HG03342 (cell line): ENCODE results near the gene MSI2.

Experiments
- ATAC-seq: cut with Tn5 transposase; IDR thresholded peaks from one replicate; pipeline ENCODE4 v1.9.1; 2021; ENCODE audit warnings: mild to moderate bottlenecking, moderate library complexity; ENCODE audit not compliant: unreplicated experiment

MSI2 gene

GRCh38 chr17:57582881-57583756, 326.8 kb downstream of the MSI2 start:
- ATAC-seq = no peak

DNA sequence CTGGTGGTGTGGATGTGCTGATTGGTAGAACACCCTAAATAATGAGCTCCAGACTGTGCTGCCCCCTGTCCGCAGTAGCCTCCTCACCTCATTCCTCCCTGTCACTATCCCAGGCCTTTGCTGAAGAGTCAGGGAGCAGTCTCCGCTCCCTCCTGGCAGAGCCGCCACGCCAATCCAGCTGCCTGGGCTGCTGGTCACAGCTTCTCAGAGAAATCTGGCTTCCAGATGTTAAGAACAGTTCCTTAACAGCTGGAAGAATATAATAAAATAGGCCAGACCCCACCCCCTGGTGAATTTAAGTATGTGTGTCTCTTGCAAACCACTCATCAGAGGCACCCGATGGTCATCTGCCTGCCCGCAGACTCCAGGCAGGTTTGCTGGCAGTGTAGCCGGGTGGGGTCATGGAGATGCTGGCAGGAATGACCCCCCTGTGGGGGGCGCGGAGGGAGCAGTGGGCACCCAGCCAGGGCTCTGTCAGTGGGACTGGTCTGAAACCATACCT, 327.8 kb downstream of the MSI2 start:
- no peak for ATAC-seq

GRCh38 chr17:57585341-57586195, 329.2 kb downstream of the MSI2 start:
- ATAC-seq = no peak

GRCh38 chr17:57586196-57586740, 329.9 kb downstream of the MSI2 start:
- no peak for ATAC-seq

GRCh38 chr17:57586742-57587141, 330.4 kb downstream of the MSI2 start:
- no peak for ATAC-seq

GRCh38 chr17:57587193-57587969, 331.1 kb downstream of the MSI2 start:
- ATAC-seq = no peak

DNA sequence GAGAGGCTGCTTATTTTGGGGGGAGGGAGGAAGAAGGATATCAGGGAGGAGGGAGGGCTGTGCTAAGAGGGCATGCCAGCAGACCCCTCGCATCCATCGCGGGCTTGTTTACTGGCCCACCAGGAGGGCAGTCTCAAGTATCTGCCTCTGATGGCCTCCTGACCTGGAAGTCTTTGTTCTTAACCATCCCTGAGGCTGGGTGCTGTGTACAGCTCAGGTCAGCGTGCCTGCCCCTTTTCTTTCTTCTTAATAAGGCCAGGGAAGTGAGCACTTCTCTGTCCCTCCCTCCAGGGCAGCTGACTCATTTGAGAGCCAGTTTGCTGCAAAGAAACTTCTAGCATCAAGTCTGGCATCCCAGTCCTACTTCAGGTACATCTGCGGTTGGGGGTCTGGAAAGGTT, 331.8 kb downstream of the MSI2 start:
- no peak for ATAC-seq

DNA sequence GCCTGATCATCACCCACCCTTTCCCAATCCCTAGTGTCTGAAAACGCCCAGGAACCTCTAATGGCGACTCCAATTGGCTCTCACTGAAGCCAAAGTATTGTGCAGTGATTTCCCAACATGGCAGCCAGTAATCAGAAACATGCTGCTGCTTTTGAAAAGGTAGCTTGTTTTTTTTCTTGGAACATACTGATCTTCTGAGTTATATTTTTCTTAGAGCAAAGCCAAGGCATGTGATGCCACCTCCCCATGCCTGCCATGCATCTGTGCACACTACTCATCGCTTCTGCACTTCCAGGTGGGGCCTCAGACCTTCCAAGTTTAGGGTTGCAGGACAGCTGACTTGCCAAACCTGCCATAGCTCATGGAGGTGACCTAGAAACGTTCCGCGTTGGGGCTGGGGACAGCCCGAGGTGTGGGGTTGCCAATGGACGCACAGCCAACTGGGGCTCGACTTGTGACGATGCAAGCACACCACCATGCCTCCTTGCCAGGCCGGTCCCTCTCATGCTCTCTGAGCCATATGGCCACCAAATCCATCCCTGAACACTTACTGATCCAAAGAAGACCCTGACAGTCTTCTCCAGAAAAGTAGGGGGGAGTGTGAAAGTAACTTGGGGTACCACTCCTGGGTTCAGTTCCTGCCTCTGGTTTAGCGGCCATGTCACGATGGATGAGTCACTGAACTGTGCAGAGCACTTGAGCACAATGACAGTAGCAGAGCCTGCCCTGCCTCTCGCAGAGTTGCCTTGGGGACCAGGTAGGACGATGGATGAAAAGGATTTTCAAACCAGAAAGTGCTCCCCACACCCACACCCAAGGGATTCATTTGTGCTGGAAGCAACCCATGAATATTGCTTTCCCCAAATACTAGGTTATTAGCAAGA, 333.1 kb downstream of the MSI2 start:
- ATAC-seq = no peak

DNA sequence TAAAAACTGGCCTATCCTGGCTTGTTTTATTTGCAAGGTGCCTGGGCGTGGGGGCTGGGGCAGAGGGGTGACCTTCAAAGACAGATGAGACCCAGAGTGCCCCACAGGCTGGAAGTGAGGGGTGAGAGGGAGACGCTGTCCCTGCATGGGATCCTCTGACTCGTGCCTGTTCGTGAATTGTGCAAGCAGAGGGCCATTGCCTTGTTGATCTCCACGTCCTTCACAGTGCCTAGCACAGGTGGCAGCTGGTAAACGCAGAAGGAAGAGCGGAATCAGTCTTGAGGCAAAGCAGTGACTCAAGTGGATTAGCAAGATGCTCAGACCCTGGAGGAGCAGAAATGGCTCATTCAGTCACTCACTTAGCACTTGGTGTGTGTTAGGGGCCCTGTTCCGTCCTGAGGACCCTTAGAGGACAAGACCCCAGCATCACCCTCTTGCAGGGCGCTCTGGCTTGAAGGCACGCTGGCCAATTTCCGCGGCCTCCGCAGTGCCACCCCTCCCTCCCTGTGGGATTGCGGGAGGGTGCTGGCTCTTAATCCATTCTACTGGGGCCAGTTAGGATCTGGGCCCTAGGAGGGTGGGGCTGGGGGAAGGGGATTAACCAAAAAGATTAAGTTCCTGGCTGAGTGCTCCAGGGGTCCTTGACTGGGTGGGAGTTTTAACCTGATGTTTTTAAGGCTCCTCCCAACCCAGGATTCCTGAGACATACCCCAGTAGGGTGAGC, 337.6 kb downstream of the MSI2 start:
- no peak for ATAC-seq

DNA sequence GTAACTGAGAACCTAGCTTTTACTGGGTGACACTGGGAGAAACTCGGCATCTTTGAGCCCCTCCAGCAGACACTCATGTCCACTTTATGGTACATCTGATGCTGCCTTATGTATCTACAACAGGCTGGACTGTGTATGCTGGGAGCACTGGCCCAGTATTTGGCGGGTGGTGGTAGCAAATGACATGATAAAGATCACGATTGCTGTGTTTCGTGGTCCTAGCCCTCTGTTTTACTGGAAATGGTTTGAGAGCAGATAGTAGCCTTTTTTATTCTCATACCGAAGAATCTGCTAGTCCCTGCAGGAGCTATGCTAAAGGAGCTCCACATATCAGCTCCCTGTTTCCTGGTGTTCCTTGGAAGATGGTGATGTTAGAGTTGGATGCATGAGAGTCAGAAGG, 338.4 kb downstream of the MSI2 start:
- ATAC-seq = no peak

- ATAC-seq = no peak
Measured at GRCh38 chr17:57595426-57595825, 339.1 kb downstream of the MSI2 start.

DNA sequence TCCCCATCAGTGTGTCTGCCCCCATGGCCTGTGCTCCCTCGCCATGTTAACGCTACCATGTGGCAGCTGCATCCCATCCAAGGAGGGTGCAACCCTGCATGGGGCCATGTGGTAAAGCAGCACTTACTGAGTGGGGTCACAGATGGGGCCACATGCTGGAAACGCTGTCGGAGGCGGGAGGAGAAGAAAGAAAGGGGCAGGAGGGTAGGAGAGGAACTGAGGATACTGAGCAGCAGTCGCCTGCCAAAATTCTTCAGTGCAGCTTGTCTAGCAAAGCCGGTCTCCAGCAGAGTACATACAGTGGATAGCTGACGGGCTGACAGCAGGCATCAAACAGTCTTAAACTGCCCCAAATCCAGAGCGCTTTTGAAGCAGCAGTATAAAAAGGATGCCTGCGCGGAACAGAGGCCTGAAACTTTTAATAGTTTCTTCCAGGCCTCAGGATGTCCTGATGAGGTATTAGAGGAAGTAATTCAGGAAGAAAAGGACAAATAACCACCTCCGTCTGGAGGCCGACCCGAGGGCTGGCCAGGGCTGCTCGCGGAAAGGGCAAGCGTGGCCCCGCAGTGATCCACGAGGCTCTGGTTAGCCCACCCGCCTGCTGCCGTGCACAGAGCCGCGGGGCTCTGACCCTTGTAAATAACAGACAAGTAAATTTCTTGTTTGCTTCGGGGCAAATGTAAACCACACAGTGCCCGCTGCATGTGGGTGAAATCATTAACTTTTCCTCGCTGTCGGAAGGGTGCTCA, 339.8 kb downstream of the MSI2 start:
- ATAC-seq = no peak

- ATAC-seq = no peak
Measured at GRCh38 chr17:57597101-57597500, 340.8 kb downstream of the MSI2 start.

DNA sequence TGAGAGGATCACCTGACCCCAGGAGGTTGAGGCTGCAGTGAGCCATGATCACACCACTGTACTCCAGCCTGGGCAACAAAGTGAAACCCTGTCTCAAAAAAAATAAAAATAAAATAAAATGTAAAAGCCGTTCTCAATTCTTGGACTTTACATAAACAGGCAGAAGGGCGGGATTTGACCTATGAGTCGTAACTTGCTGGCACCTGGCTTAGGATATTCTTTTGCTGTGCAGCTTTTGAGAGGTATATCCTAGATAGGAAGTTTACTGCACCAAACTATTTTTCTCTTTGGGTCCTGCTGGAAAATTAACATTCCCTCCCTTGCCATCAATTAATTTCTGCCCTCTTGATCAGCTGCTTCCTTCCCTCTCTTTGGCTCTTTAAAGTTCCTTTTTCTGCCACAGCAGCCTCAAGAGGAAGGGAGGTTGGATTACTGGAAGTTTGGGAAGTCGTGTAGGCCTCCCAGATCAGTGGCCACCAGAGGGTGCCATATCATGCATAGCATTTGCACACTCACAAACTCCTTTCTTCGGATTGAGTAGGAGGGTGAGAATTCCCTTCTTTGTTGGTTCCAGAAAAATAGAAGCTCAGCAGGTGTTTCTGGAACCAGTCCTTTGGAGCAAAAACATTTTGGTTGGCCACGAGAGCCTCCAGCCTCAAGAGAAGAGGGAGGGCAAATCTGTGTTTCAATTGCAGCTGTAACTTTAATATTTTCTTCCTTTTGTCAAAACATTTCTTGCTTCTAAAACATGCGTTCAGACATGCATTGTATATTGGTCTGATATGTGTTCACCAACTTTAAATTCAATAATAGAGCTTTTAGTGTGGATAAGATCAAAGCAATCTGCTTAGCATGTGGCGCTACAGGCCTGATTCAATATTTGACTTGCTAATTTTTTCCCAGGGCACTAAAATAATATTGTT, 341.5 kb downstream of the MSI2 start:
- no peak for ATAC-seq

DNA sequence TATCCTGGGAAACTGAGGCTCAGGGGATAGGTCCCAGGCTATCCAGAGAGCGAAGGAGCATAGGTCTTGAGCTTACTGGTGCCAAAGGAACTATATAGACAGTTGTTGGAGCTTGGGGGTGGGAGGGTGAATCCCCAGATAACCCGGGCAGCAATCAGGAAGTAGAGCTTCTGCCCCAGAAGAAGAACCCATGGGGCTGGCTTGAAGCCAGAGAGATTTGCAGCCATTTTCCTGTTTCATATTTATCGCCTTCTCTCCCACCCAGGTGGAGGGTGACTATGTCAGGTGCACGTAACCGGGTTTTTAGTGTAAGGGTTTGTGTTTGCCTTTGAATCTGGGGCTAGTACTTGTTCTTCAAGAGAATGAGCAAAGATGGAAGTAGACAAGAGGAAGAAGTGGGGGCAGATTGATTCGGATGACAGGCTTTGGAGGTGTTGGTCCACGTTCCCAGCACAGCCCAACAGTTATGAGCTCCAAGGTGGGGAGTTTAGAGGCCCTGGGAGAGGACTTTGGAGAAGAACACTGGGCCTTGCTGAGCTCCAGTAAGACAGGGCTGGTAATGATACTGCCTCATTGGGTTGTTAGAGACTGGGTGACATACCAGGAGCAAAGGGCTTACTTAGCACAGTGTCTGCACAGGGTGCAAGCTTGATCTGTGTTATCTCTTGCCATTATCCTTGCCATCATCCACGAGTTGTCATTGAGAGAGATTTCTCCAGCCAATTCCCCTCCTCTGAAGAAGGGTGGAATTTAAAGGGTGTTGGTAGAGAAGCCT, 343.1 kb downstream of the MSI2 start:
- no peak for ATAC-seq

DNA sequence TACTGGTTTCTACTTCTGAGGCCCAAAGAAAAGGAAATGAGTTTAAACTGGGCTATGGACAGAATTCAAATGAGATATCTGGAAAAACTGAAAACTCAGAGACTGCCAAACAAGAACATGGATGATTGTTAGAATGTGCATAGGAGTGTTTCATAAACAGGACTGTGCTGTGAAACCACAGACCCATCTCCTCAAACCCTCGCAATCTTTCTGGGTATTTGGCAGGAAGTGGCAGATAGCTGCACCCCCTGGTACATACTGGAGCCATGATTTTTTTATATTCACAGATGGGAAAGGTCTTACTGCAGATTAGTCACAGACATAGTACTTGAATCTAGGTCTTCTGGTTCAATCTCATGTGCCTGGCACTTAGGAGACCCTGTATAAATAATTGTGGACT, 343.8 kb downstream of the MSI2 start:
- ATAC-seq = no peak
